Prostate gland (tissue), 2 donors: ENCODE data around the gene HTR1D.
"Not testable (repeated sequence)": the region's sequence is repeated elsewhere in the genome, so short reads cannot be mapped to it uniquely, and the experiment has no call there.

Experiments
- POLR2A ChIP-seq: fragments of 450-650 bp; IDR thresholded peaks from one replicate; pipeline ENCODE4 v1.6.1; 2016; ENCODE audit warnings: antibody characterized with exemption, mild to moderate bottlenecking
- POLR2AphosphoS5 ChIP-seq: sonication (generic); formaldehyde crosslinking; IDR thresholded peaks from one replicate; pipeline ENCODE4 v1.6.1; 2017; ENCODE audit warnings: antibody characterized with exemption
- TF ChIP-seq, protein P1 (sequence below), 4 experiments: fragments of 200-600 bp in 2 of 4; fragments of 450-650 bp in 2 of 4; sonication (generic) in 2 of 4; IDR thresholded peaks; 1 replicate in 3 of 4; 2 replicates in 1 of 4; pipeline ENCODE4 v1.5.1; 2016 to 2019; ENCODE audit warnings: antibody characterized with exemption in 4 of 4, mild to moderate bottlenecking in 2 of 4, moderate library complexity in 2 of 4

GRCh38 chr1:23223490-23223951 lies 6.2 kb upstream of the HTR1D start:
- not testable (repeated sequence) for TF ChIP-seq POLR2A, POLR2AphosphoS5
- TF ChIP-seq, protein P1, sequence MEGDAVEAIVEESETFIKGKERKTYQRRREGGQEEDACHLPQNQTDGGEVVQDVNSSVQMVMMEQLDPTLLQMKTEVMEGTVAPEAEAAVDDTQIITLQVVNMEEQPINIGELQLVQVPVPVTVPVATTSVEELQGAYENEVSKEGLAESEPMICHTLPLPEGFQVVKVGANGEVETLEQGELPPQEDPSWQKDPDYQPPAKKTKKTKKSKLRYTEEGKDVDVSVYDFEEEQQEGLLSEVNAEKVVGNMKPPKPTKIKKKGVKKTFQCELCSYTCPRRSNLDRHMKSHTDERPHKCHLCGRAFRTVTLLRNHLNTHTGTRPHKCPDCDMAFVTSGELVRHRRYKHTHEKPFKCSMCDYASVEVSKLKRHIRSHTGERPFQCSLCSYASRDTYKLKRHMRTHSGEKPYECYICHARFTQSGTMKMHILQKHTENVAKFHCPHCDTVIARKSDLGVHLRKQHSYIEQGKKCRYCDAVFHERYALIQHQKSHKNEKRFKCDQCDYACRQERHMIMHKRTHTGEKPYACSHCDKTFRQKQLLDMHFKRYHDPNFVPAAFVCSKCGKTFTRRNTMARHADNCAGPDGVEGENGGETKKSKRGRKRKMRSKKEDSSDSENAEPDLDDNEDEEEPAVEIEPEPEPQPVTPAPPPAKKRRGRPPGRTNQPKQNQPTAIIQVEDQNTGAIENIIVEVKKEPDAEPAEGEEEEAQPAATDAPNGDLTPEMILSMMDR (IDR thresholded peaks at IDR 0.05), result not testable (repeated sequence)
